ENCODE measurements around the gene PPHLN1. TPM values are rescaled to one million over a fixed set of nuclear protein-coding genes. Genes with fewer than 3 reads are reported as not detected.

The PPHLN1 gene
- total and polyA plus RNA-seq, 9 donors: 52.4 to 62.5 (median 57.5) TPM

GRCh38 chr12:42426746-42427145 is 100.8 kb downstream of the PPHLN1 start:
- no peaks in the 10 kb centered on the region for H3K9me3 ChIP-seq (replicated peaks; ENCODE audit: control insufficient read depth, low read depth, low read length)
- H3K4me3 ChIP-seq (ENCODE audit: low read length): no peak overlapping the region
- no peaks in the 10 kb centered on the region for H3K4me1 ChIP-seq (ENCODE audit: control insufficient read depth, insufficient read depth, low read length)
- no peak for DNase-seq
- WGBS (ENCODE audit: insufficient coverage): 75% methylated on average over 5 of the region's 6 CpGs
- H3K27me3 ChIP-seq (ENCODE audit: control insufficient read depth, insufficient read depth, low read length): no peaks in the 10 kb centered on the region
- no peak overlapping the region for H3K27ac ChIP-seq (ENCODE audit: low read length)
- H3K36me3 ChIP-seq (ENCODE audit: control insufficient read depth, insufficient read depth, low read length): peaks cover 1% of the 10 kb centered on the region

GRCh38 chr12:42428850-42429249 is 102.9 kb downstream of the PPHLN1 start:
- no peak overlapping the region for H3K4me3 ChIP-seq (ENCODE audit: low read length)
- H3K27me3 ChIP-seq (ENCODE audit: control insufficient read depth, insufficient read depth, low read length): no peaks in the 10 kb centered on the region
- no peak overlapping the region for H3K27ac ChIP-seq (ENCODE audit: low read length)
- no peak for DNase-seq
- H3K36me3 ChIP-seq (ENCODE audit: control insufficient read depth, insufficient read depth, low read length): peaks cover 6% of the 10 kb centered on the region
- no peaks in the 10 kb centered on the region for H3K9me3 ChIP-seq (replicated peaks; ENCODE audit: control insufficient read depth, low read depth, low read length)
- no CpG with 5 or more reads among the region's 2 CpGs for WGBS (ENCODE audit: insufficient coverage)
- H3K4me1 ChIP-seq (ENCODE audit: control insufficient read depth, insufficient read depth, low read length): no peaks in the 10 kb centered on the region

GRCh38 chr12:42432517-42433140 is 106.7 kb downstream of the PPHLN1 start:
- DNase-seq: no peak
- H3K9me3 ChIP-seq (replicated peaks; ENCODE audit: control insufficient read depth, low read depth, low read length): no peaks in the 10 kb centered on the region
- no peaks in the 10 kb centered on the region for H3K4me1 ChIP-seq (ENCODE audit: control insufficient read depth, insufficient read depth, low read length)
- no peaks in the 10 kb centered on the region for H3K27me3 ChIP-seq (ENCODE audit: control insufficient read depth, insufficient read depth, low read length)
- no peak overlapping the region for H3K27ac ChIP-seq (ENCODE audit: low read length)
- no peak overlapping the region for H3K4me3 ChIP-seq (ENCODE audit: low read length)
- peaks cover 6% of the 10 kb centered on the region for H3K36me3 ChIP-seq (ENCODE audit: control insufficient read depth, insufficient read depth, low read length)
- 100% methylated on average over 1 of the region's 5 CpGs for WGBS (ENCODE audit: insufficient coverage)

GRCh38 chr12:42440608-42441007 is 114.6 kb downstream of the PPHLN1 start:
- WGBS (ENCODE audit: insufficient coverage): 95% methylated on average over 3 of the region's 11 CpGs
- H3K36me3 ChIP-seq (ENCODE audit: control insufficient read depth, insufficient read depth, low read length): peaks cover 31% of the 10 kb centered on the region

GRCh38 chr12:42442311-42442759 is 116.4 kb downstream of the PPHLN1 start:
- H3K36me3 ChIP-seq (ENCODE audit: control insufficient read depth, insufficient read depth, low read length): peaks cover 42% of the 10 kb centered on the region
- WGBS (ENCODE audit: insufficient coverage): 89% methylated on average over 15 of the region's 19 CpGs
- no peak overlapping the region for H3K4me3 ChIP-seq (ENCODE audit: low read length)
- H3K27me3 ChIP-seq (ENCODE audit: control insufficient read depth, insufficient read depth, low read length): no peaks in the 10 kb centered on the region
- H3K27ac ChIP-seq (ENCODE audit: low read length): no peak overlapping the region
- no peaks in the 10 kb centered on the region for H3K4me1 ChIP-seq (ENCODE audit: control insufficient read depth, insufficient read depth, low read length)
- H3K9me3 ChIP-seq (replicated peaks; ENCODE audit: control insufficient read depth, low read depth, low read length): no peaks in the 10 kb centered on the region
- DNase-seq: no peak

More at GRCh38 chr12:42440608-42441007, 114.6 kb downstream of the PPHLN1 start:
- no peaks in the 10 kb centered on the region for H3K27me3 ChIP-seq (ENCODE audit: control insufficient read depth, insufficient read depth, low read length)
- no peak overlapping the region for H3K27ac ChIP-seq (ENCODE audit: low read length)
- no peaks in the 10 kb centered on the region for H3K9me3 ChIP-seq (replicated peaks; ENCODE audit: control insufficient read depth, low read depth, low read length)
- no peak overlapping the region for H3K4me3 ChIP-seq (ENCODE audit: low read length)
- DNase-seq: no peak
- no peaks in the 10 kb centered on the region for H3K4me1 ChIP-seq (ENCODE audit: control insufficient read depth, insufficient read depth, low read length)

- Histone ChIP-seq H3K4me1 (ENCODE audit: control insufficient read depth, insufficient read depth, low read length) (no peaks in the 10 kb centered on the region), H3K27me3 (ENCODE audit: control insufficient read depth, insufficient read depth, low read length) (no peaks in the 10 kb centered on the region), H3K4me3 (ENCODE audit: low read length) (no peak overlapping the region), H3K36me3 (ENCODE audit: control insufficient read depth, insufficient read depth, low read length) (peaks cover 42% of the 10 kb centered on the region), H3K27ac (ENCODE audit: low read length) (no peak overlapping the region), H3K9me3 (replicated peaks; ENCODE audit: control insufficient read depth, low read depth, low read length) (no peaks in the 10 kb centered on the region)
- no peak for DNase-seq
- 90% methylated on average over 2 of the region's 8 CpGs for WGBS (ENCODE audit: insufficient coverage)
Measured at GRCh38 chr12:42442888-42443287, 116.9 kb downstream of the PPHLN1 start.

- DNase-seq: no peak
- Histone ChIP-seq H3K36me3 (ENCODE audit: control insufficient read depth, insufficient read depth, low read length) (peaks cover 46% of the 10 kb centered on the region), H3K4me3 (ENCODE audit: low read length) (no peak overlapping the region), H3K9me3 (replicated peaks; ENCODE audit: control insufficient read depth, low read depth, low read length) (no peaks in the 10 kb centered on the region), H3K4me1 (ENCODE audit: control insufficient read depth, insufficient read depth, low read length) (no peaks in the 10 kb centered on the region), H3K27ac (ENCODE audit: low read length) (no peak overlapping the region), H3K27me3 (ENCODE audit: control insufficient read depth, insufficient read depth, low read length) (no peaks in the 10 kb centered on the region)
- 94% methylated on average over 3 of the region's 7 CpGs for WGBS (ENCODE audit: insufficient coverage)
Measured at GRCh38 chr12:42444192-42444943, 118.4 kb downstream of the PPHLN1 start.

- whole genome bisulfite sequencing (ENCODE audit: insufficient coverage): 86% methylated on average over 11 of the region's 16 CpGs
- H3K27ac ChIP-seq (ENCODE audit: low read length): no peak overlapping the region
- DNase-seq: no peak
- H3K4me1 ChIP-seq (ENCODE audit: control insufficient read depth, insufficient read depth, low read length): no peaks in the 10 kb centered on the region
- no peaks in the 10 kb centered on the region for H3K27me3 ChIP-seq (ENCODE audit: control insufficient read depth, insufficient read depth, low read length)
- H3K9me3 ChIP-seq (replicated peaks; ENCODE audit: control insufficient read depth, low read depth, low read length): no peaks in the 10 kb centered on the region
- no peak overlapping the region for H3K4me3 ChIP-seq (ENCODE audit: low read length)
- peaks cover 45% of the 10 kb centered on the region for H3K36me3 ChIP-seq (ENCODE audit: control insufficient read depth, insufficient read depth, low read length)
Measured at GRCh38 chr12:42445891-42446290, 119.9 kb downstream of the PPHLN1 start.

GRCh38 chr12:42446761-42447160 is 120.8 kb downstream of the PPHLN1 start:
- 86% methylated on average over 1 of the region's 6 CpGs for WGBS (ENCODE audit: insufficient coverage)
- no peaks in the 10 kb centered on the region for H3K9me3 ChIP-seq (replicated peaks; ENCODE audit: control insufficient read depth, low read depth, low read length)
- peaks cover 42% of the 10 kb centered on the region for H3K36me3 ChIP-seq (ENCODE audit: control insufficient read depth, insufficient read depth, low read length)
- H3K4me1 ChIP-seq (ENCODE audit: control insufficient read depth, insufficient read depth, low read length): no peaks in the 10 kb centered on the region
- no peaks in the 10 kb centered on the region for H3K27me3 ChIP-seq (ENCODE audit: control insufficient read depth, insufficient read depth, low read length)
- no peak overlapping the region for H3K27ac ChIP-seq (ENCODE audit: low read length)
- DNase-seq: no peak
- H3K4me3 ChIP-seq (ENCODE audit: low read length): no peak overlapping the region

GRCh38 chr12:42447371-42447786 is 121.4 kb downstream of the PPHLN1 start:
- Histone ChIP-seq H3K27me3 (ENCODE audit: control insufficient read depth, insufficient read depth, low read length) (no peaks in the 10 kb centered on the region), H3K9me3 (replicated peaks; ENCODE audit: control insufficient read depth, low read depth, low read length) (no peaks in the 10 kb centered on the region), H3K36me3 (ENCODE audit: control insufficient read depth, insufficient read depth, low read length) (peaks cover 38% of the 10 kb centered on the region), H3K27ac (ENCODE audit: low read length) (no peak overlapping the region), H3K4me3 (ENCODE audit: low read length) (no peak overlapping the region), H3K4me1 (ENCODE audit: control insufficient read depth, insufficient read depth, low read length) (no peaks in the 10 kb centered on the region)
- no CpG with 5 or more reads among the region's 3 CpGs for WGBS (ENCODE audit: insufficient coverage)
- no peak for DNase-seq

All from muscle of leg (tissue), 11 donors.